MG63 (cell line): ENCODE results near the gene PSPN. TPM values are rescaled to one million over a fixed set of nuclear protein-coding genes. Genes with fewer than 3 reads are reported as not detected.
A peak's percentile ranks its signal among the peaks of the same experiment; 100 is the strongest.
"Not testable (repeated sequence)": the region's sequence is repeated elsewhere in the genome, so short reads cannot be mapped to it uniquely, and the experiment has no call there.

Source experiments
- DNase-seq: peaks from one replicate; pipeline ENCODE4 v3.0.0-alpha.2; 2020
- H3K27me3 ChIP-seq: fragments of 250-450 bp; sonication (Bioruptor Pico); 2 replicates; pipeline ENCODE4 v1.5.1; 2020; ENCODE audit warnings: mild to moderate bottlenecking, moderate library complexity
- H3K36me3 ChIP-seq: fragments of 250-450 bp; sonication (Bioruptor Pico); 2 replicates; pipeline ENCODE4 v1.5.1; 2020; ENCODE audit warnings: mild to moderate bottlenecking, moderate library complexity
- H3K4me3 ChIP-seq: fragments of 250-450 bp; sonication (Bioruptor Pico); 2 replicates; pipeline ENCODE4 v1.5.1; 2020; ENCODE audit warnings: mild to moderate bottlenecking, moderate library complexity
- H3K9me3 ChIP-seq: fragments of 250-450 bp; sonication (Bioruptor Pico); 2 replicates; pipeline ENCODE4 v1.5.1; 2020; ENCODE audit warnings: mild to moderate bottlenecking, moderate library complexity
- total RNA-seq: library from RNA; depleted of rRNA; stranded (reverse); fragments of >200 nt; shearing (Covaris generic); gene quantifications from 2 replicates; pipeline ENCODE4 v1.2.3, GENCODE V29; 2014; ENCODE audit warnings: low replicate concordance

The PSPN gene
- total RNA-seq, 1 experiment from 2014 or later, result 0.49 TPM

DNA sequence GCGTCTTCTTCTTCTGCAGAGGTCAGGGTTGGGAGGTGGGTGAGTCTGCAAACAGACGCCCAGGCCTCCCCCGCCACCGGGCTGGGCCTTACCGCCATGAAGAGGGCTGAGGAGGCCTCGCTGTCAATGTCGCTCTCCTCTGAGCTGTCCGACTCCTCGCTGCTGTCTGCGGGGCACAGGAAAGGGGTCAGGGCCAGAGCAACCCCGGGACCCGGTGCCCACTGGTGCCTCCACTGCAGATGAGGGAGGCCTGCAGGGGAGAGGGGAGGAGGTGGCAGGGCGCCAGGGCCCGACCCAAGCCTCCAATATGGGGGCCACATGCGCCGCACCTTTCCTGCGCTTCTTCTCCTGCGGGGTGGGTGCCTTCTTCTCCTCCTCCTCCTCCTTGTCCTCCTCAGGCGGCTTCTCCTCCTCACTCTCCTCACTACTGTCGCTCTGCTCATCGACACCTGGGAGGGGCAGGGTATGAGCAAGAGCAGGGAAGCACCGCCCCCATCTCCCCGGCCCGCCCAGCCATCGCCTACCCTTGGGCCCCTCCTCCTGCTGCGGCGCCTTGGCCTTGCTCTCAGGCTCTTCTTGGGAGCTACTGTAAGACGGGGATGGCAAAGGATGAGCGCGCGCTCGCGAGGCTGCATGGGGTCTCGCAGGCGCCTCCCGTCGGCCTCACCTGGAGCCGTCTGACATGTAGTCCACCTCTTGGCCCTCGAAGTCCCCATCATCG lies 5.5 kb upstream of the PSPN start:
- H3K4me3 ChIP-seq, result no peak overlapping the region
- DNase-seq, result no peak
- H3K36me3 ChIP-seq, result peaks cover 13% of the 10 kb centered on the region; the same call in 1 of the 2 replicates
- H3K27me3 ChIP-seq, result no peaks in the 10 kb centered on the region
- no peaks in the 10 kb centered on the region for H3K9me3 ChIP-seq

GRCh38 chr19:6379744-6380143 lies 4.0 kb upstream of the PSPN start:
- no peak for DNase-seq
- Histone ChIP-seq H3K9me3 (no peaks in the 10 kb centered on the region), H3K4me3 (no peak overlapping the region), H3K27me3 (no peaks in the 10 kb centered on the region), H3K36me3 (peaks cover 13% of the 10 kb centered on the region; the same call in 1 of the 2 replicates)

DNA sequence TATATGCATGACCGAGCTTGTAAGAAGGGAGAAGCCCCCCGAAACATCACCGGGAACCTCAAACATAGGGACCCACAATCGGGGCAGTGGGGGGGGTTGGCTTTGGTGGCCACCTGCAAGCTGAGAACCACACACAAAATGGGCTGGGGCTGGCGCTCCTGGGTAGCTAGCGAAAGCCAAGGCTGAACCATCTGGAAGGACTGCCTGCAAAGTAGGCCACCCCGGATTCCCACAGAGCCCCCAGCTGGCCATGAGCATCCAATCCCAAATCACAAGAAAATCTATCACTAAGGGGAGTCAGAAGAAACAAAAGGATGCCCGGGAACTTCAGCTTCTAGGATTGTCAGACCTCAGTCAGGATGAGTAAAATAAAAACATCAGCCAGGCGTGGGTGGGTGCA lies 2.8 kb upstream of the PSPN start:
- H3K36me3 ChIP-seq, result peaks cover 13% of the 10 kb centered on the region; the same call in 1 of the 2 replicates
- DNase-seq, result no peak

DNA sequence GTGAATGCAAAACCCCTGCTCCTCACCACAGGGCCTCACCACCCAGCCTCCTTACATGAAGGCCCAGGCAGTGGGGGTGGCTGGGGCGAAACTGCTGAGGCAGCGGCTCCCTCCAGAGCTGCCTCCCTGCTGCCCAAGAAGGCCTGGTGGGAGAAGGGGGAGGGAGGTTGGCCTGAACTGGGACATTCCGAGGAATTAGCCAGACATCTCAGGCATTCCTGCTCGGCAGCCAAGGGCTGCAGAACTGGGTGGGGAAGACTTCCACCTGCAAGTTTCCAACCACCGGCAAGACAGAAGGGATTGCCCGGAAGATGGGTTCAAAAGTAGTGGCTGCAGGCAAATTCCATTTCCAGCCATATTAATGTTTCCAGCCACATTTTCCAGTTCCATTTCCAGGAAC lies 2.3 kb upstream of the PSPN start:
- DNase-seq, result peak; percentile 27

More for the DNA sequence above, 2.8 kb upstream of the PSPN start:
- Histone ChIP-seq H3K4me3 (no peak overlapping the region), H3K27me3 (no peaks in the 10 kb centered on the region), H3K9me3 (no peaks in the 10 kb centered on the region)

GRCh38 chr19:6376512-6377190 lies 918 bp upstream of the PSPN start:
- H3K9me3 ChIP-seq, result no peaks in the 10 kb centered on the region
- H3K36me3 ChIP-seq, result peaks cover 9% of the 10 kb centered on the region; the same call in 1 of the 2 replicates
- no peak for DNase-seq
- H3K27me3 ChIP-seq, result no peaks in the 10 kb centered on the region
- no peak overlapping the region for H3K4me3 ChIP-seq

More for the DNA sequence above, 2.3 kb upstream of the PSPN start:
- Histone ChIP-seq H3K9me3 (no peaks in the 10 kb centered on the region), H3K27me3 (no peaks in the 10 kb centered on the region), H3K4me3 (no peak overlapping the region), H3K36me3 (peaks cover 13% of the 10 kb centered on the region; the same call in 1 of the 2 replicates)

- no peak for DNase-seq
- Histone ChIP-seq H3K27me3 (no peaks in the 10 kb centered on the region), H3K4me3 (no peak overlapping the region), H3K36me3 (no peaks in the 10 kb centered on the region; the same call in 1 of the 2 replicates), H3K9me3 (no peaks in the 10 kb centered on the region)
These were observed 872 bp downstream of the PSPN start for GRCh38 chr19:6374711-6375410.

- Histone ChIP-seq H3K4me3 (no peak overlapping the region), H3K27me3 (no peaks in the 10 kb centered on the region), H3K9me3 (no peaks in the 10 kb centered on the region), H3K36me3 (no peaks in the 10 kb centered on the region)
- no peak for DNase-seq
These were observed 1.5 kb downstream of the PSPN start for GRCh38 chr19:6374161-6374709.

- Histone ChIP-seq H3K4me3 (peak overlapping the region; percentile 45), H3K27me3 (no peaks in the 10 kb centered on the region), H3K9me3 (no peaks in the 10 kb centered on the region), H3K36me3 (no peaks in the 10 kb centered on the region)
- DNase-seq, result no peak
These were observed 2.0 kb downstream of the PSPN start for GRCh38 chr19:6373813-6374108.

GRCh38 chr19:6373096-6373812 lies 2.5 kb downstream of the PSPN start:
- no peaks in the 10 kb centered on the region for H3K36me3 ChIP-seq
- H3K4me3 ChIP-seq, result peak overlapping the region; percentile 73
- peak; percentile 93 for DNase-seq
- H3K9me3 ChIP-seq, result no peaks in the 10 kb centered on the region
- no peaks in the 10 kb centered on the region for H3K27me3 ChIP-seq

GRCh38 chr19:6372594-6373095 lies 3.1 kb downstream of the PSPN start, which contains the start of gene ALKBH7:
ALKBH7 (plus strand) TSS chr19:6372794; CDS start chr19:6372821, 27 bp downstream.
- Histone ChIP-seq H3K36me3 (0 out of 2 replicates have a peak, but pooled peaks cover 2% of the 10 kb centered on the region), H3K27me3 (no peaks in the 10 kb centered on the region), H3K9me3 (no peaks in the 10 kb centered on the region), H3K4me3 (peak within 1 kb of the TSS; percentile 73)
- DNase-seq, result peak; percentile 97

- no peak overlapping the region for H3K4me3 ChIP-seq
- H3K9me3 ChIP-seq, result no peaks in the 10 kb centered on the region
- DNase-seq, result no peak
- H3K27me3 ChIP-seq, result no peaks in the 10 kb centered on the region
- H3K36me3 ChIP-seq, result peaks cover 7% of the 10 kb centered on the region; the same call in 1 of the 2 replicates
These were observed 11.4 kb downstream of the PSPN start for GRCh38 chr19:6364353-6364752.

GRCh38 chr19:6362351-6362801 lies 13.4 kb downstream of the PSPN start:
- no peaks in the 10 kb centered on the region for H3K27me3 ChIP-seq
- H3K4me3 ChIP-seq, result peak overlapping the region; percentile 80
- peaks cover 5% of the 10 kb centered on the region; the same call in 1 of the 2 replicates for H3K36me3 ChIP-seq
- H3K9me3 ChIP-seq, result no peaks in the 10 kb centered on the region
- DNase-seq, result no peak

DNA sequence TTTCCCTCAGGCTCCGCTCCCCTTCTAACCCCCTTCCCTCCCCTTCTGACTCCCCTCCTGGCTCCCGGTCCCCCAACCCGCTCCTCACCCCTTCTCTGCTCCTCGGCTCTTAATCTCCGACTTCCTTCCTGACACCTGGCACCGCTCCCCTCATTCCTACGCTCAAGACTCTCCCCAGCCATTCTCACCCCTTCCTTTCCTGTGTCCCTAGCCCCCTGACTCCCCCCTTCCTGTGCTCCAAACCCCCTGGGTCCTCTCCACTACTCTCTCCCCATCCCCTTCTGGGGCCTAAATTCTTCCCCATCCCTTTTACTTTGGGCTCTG lies 13.7 kb downstream of the PSPN start:
- no peaks in the 10 kb centered on the region for H3K27me3 ChIP-seq
- peak; percentile 9 for DNase-seq
- H3K36me3 ChIP-seq, result peaks cover 5% of the 10 kb centered on the region; the same call in 1 of the 2 replicates
- peak overlapping the region; percentile 80 for H3K4me3 ChIP-seq
- no peaks in the 10 kb centered on the region for H3K9me3 ChIP-seq

GRCh38 chr19:6360857-6361216 lies 14.9 kb downstream of the PSPN start:
- H3K9me3 ChIP-seq, H3K27me3 ChIP-seq, DNase-seq, H3K36me3 ChIP-seq: not testable (repeated sequence)
- peak overlapping the region; percentile 80 for H3K4me3 ChIP-seq

DNA sequence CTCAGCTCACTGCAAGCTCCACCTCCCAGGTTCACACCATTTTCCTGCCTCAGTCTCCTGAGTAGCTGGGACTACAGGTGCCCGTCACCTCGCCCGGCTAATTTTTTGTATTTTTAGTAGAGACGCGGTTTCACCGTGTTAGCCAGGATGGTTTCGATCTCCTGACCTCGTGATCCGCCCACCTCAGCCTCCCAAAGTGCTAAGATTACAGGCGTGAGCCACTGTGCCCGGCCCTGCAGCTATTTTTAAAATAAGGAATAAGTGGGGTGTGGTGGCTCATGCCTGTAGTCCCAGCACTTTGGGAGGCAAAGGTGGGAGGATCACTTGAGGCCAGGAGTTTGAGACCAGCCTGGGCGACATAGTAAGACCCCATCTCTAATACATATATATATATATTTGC lies 15.3 kb downstream of the PSPN start:
- H3K36me3 ChIP-seq, H3K4me3 ChIP-seq, DNase-seq, H3K27me3 ChIP-seq, H3K9me3 ChIP-seq: not testable (repeated sequence)

DNA sequence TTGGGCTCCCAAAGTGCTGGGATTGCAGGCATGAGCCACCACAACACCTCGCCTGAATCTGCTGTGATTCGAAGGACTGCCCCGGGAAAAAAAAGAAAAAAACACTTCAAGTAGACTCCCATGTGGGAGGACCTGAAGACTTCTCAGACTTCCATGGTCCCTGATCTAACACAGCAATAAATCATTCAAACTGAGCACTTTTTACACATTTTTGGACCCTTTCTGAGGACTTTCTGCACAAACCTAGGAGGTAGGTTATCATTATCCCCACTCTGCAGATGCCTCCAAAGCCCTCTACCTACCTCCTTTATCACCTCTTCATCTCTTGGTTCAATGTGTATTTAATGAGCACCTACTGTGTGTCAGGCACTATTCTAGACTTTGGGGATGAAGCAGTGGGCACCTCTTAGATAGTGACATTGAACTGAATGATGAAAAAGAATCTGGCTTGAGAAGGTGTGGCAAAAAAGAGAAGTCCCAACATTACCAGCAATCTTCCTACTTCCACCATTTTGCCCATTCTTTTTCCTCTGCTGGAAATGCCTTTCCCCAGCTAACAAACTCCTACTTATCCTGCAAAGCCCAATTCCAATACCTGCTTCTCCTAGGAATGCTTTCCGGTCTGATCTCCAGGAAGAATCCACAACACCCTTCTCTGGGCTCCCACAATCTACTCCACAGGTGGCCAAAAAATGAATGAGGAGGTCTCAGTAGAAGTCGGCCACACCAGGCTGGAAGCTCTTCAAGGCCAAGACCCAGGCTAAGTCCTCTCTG lies 16.0 kb downstream of the PSPN start:
- DNase-seq, result no peak
- no peak overlapping the region for H3K4me3 ChIP-seq
- no peaks in the 10 kb centered on the region for H3K27me3 ChIP-seq
- H3K36me3 ChIP-seq, result no peaks in the 10 kb centered on the region
- no peaks in the 10 kb centered on the region for H3K9me3 ChIP-seq
